ENCODE measurements around the gene CEP126.

Gene CEP126, protein sequence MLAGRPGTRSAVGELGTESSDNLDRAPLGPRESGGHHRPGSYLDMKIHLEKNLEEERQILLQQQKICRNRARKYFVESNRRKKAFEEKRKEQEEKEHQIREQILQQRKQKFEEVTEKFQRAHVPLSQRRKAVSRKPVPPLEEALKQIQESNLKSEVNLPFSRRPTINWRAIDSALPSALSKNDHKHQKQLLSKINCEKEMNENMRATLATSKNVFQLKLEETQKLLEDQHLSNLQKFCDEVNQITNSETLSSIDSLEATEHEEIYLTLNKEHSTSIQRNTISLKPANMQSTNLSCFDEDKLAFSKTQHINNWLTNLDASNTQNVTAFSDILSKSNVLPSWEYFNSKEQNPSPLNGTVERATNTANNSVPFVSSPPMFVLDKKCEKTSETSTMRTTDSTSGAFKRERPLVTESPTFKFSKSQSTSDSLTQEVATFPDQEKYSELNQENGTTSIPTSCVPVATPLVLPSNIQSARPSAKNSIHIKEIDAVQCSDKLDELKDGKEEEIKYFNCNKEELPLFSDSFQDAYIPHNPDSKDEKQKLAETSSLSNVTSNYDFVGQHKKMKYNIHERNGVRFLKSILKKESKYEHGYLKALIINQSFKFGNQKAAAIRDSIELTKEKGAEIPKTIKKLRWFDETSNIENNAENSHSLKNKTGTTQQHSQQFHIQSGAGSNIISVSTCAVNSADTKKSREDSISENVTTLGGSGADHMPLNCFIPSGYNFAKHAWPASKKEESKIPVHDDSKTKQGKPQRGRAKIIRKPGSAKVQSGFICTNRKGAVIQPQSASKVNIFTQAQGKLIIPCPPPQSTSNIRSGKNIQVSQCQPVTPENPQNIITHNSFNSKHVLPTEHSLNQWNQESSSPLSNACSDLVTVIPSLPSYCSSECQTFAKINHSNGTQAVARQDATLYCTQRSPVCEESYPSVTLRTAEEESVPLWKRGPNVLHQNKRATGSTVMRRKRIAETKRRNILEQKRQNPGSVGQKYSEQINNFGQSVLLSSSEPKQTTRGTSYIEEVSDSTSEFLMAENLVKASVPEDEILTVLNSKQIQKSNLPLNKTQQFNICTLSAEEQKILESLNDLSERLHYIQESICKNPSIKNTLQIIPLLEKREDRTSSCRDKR

DNA sequence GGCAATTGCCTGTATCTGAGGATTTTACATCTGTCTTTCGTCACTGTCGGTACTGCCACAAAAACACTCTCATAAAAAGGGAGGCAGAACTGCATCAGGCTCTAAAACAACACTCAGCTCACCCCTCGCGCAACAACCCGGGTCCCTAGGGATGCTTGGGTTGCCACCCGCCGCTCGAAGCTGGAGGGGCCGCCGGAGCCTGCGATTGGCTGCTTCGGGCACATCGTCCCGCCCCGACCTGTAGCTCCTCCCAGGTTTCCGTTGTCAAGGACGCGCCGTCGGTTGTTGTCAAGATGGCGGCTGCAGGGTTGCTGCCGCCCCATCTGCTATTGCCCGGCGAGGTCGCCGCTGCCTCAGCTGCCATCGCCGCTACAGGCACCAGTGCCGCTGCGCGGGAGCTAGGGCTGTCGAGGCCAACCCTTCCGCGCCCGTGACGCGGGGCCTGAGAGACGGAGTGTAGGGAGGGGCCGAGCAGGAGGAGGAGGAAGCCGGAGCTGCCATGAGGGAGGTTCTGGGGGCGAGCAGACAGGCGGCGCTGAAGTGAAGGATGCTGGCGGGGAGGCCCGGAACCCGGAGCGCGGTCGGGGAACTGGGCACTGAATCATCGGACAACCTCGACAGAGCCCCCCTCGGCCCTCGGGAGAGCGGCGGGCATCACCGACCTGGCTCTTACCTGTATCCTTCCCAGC lies at the start of gene CEP126:
Gene CEP126 (plus strand): TSS at position 273 of the 689 bp plus-strand sequence. CDS start 275 bp downstream, at position 548.
- DNase-seq (ENCODE audit: low read depth in 2 of 2) = peak; percentile 85 to 87

DNA sequence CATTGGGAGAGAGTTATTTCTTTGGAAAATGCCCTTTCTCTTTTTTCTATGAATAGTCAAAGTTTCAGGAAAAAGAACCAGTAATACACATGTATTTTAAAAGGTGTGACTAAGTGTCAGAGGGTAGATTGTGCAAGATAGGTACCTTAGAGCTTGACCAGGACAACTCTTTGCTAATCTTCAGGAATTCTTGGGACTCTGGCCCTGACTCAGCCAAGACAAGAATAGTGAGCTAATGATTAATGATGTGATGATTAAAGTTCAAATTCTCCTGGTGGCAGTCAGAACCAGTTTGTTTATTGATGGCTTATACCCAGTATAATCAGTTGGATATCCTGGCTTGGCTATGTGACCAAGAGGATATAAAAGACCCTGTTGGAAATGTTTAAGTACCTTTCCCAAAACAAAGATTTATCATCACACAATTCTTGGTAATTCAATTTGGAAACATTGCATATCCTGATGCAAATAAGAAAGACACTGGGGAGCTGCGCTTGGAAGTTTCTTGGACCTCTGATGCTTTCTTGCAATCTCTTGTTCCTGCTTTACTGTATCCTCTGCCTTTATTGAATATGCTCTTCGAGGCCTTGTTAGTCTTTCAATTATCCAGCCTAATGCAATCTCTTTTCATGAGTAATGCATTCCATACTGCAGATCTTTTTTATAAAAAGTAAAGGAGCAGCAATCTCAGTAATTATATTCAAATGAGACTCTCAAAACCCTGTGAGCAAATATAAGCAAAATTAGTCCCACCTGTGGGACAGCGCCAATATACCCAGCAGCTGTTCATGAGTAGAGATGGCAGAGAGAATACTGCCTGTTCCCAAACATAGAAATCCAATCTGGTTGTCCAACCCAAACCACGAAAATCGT lies 48.0 kb upstream of the CEP126 start:
- DNase-seq (ENCODE audit: low read depth in 2 of 2) = no peak

DNA sequence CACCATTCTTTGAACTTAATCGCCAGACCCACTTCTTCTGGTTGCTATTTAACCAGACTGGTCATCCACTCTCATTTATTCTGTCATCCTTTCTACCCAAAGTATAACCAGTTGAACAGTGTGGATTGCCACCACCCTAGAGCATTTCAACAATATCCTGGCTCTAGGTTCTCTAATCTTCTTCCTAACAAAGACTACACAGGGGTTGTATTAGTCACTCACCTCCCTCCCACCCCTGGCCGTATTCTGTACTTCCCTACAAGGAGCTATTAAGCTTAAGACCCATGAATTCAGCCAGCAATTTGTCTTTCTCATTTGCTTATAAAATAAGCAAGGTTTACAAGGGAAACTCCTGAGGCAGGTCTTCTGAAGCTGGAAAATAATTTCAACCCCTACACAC lies 46.9 kb upstream of the CEP126 start:
- no peak for DNase-seq (ENCODE audit: low read depth in 2 of 2)

DNA sequence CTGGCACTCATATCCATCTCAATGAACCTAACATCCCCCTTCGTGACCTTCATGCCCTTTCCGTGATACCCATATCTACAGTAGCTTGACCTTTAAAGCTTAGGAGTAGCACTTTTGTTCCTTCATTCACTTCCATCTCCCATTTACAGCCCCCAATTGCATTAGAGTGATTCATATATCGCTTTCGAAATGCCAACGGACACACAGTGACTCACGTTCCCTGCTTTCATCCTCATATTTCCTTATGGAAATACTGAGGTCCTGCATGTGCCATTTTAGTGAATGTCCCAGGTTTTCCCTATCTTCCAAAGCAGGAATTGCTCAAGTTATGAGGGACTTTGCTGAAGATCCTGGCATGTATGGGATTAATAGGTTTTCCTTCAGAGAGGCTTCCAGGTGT lies 44.3 kb upstream of the CEP126 start:
- no peak for DNase-seq (ENCODE audit: low read depth in 2 of 2)

DNA sequence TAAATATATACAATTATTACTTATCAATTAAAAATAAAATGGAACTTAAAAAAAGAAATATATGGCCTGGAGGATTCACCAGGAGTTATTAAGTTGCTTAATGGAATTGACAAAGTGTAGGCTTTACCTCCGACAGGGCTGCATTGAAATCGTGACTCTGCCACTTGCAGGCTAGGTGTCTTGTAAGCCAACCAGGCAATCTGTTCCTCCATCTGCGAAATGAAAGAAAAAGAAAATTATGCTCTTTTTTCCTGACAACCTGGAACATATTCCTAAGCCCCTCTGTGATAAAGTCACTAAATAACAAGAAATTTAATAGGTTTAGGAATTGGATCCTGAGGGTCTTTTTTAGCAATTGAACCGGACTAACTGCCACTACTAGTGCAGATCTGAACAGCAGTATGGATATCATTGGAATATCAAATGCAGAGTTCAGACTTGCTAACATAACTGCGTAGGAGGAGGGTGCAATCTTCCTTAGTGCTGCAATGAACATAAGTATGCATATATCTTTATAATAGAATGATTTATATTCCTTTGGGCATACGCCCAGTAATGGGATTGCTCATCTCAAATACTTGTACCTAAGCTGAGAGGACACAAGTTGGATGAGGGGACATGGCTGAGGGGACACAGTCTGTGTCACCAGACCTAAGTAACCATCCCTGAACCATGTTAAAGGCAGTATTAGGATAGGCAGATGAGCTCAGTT lies 42.5 kb upstream of the CEP126 start:
- no peak for DNase-seq (ENCODE audit: low read depth in 2 of 2)

DNA sequence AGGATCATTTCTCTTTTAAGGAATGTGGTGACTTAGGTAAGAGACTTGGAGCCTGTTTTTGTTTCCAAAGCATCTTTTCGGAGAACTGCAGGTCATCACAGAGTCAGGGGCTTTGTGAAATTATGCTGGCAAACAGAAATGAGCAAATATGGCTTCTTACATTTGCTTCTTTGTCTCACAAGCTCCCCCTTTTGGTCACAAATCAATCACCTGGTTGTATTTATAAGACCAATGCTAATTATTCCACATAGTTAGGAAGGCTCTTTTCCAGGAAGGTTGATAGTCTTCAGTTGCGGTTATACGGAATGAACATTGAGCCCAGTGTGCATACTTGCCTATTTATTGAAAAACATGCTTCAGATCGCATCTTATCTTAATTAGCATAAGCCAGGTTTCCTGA lies 34.6 kb upstream of the CEP126 start:
- DNase-seq (ENCODE audit: low read depth in 2 of 2) = no peak

DNA sequence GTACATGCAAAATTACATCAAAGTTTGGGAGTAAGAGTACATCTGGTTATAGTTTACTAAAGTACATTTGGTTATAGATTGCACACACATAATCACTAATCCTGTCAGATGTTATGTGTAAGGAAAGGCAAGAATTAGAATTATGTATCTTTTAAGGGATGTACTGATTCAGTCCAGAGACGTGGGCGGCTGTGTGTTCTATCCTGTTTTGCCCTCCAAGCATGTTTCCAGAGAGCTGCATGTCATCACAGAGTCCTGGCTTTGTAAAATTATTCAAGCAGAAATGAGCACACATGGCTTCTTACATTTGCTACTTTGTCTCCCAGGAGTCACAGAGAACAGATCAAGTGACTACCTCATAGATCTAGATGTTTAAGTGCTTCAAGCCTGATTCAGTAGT lies 33.2 kb upstream of the CEP126 start:
- DNase-seq (ENCODE audit: low read depth in 2 of 2) = no peak

DNA sequence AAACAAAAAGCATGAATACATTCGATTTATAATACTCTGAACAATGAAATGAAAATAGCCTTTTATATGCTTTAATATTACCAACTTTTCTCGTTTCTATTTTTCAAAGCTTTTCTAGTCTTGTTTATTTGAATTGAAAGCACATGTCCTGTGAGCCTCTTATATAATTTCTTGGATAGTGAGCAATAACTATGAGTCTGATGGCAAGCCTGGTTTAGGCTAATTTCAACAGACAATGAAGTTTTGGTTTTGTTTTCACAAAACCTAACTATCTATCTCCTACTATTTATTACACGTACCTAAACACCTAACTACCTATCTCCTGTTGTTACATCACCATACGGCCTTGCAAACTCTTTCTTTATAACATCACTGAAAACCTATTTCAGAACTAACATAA lies 29.2 kb upstream of the CEP126 start:
- no peak for DNase-seq (ENCODE audit: low read depth in 2 of 2)

DNA sequence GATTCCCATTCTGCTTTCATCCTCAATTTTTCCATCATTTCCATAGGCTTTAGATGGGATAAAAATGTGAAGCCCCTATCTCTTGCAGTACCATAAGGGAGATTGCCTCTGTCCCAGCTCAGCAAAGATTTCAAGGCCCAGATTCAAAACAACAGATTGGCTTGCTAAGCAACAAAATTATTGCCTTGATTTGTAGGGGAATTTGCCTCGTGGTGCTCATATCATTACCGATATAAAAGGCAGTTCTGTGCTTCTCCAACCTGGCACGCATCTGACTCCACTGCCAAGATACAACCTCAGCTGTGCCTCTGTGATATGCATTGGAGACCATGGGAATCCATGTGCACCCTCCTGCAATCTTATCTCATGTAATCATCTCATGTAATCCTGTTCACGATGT lies 25.0 kb upstream of the CEP126 start:
- no peak for DNase-seq (ENCODE audit: low read depth in 2 of 2)

DNA sequence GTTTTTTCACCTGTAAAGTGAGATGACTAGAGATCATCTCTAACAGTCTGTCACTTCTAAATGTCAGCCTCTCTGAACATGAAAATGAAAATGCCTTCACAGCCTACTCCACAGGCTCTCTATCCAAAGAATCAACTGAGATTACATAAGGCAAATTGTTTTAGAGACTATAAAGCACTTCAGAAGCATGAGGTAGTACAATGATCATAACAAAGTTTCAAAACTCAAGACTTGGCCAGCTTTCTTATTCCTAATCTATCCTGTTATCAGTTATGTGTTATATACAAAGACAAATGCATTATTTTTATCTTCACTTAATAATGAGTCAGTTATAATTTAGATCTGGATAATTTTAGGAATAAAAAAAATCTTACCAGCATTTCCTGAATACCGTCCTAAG lies 20.3 kb upstream of the CEP126 start:
- DNase-seq (ENCODE audit: low read depth in 2 of 2) = no peak

DNA sequence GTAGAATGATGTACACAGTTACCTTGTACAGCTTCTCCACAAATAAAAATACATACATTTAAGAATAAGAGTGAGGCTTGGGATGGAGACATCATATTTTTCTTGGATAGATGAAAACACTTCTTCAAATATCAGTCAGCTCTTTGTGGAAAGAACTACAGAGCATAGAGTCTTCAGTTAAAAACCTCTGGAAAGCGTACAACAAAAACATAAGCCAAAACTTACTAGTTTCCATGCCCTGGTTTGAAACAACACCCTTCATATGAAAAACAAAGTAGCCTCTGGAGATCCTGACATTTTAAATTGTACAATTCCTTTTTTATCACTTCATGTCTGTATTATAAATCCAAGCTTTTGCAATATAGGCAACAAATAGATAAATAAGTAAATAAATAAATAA lies 7.0 kb upstream of the CEP126 start:
- DNase-seq (ENCODE audit: low read depth in 2 of 2) = no peak

DNA sequence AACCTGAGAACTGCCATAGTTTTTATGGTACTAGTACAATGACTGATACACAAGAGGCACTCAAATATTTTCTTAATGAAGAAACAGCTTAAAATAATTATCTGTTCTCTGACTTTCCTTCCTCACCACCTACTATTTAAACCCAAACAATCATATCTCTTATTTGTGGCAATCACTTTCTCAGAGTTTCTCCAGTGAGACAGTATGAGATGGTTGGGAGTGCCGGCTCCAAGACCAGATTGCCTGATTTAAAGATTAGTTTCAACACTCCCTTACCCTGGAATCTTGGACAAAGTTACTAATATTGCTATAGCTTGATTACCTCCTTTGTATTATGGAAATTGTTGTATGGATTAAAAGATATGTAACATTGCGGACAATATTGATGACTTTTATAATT lies 5.7 kb upstream of the CEP126 start:
- no peak for DNase-seq (ENCODE audit: low read depth in 2 of 2)

DNA sequence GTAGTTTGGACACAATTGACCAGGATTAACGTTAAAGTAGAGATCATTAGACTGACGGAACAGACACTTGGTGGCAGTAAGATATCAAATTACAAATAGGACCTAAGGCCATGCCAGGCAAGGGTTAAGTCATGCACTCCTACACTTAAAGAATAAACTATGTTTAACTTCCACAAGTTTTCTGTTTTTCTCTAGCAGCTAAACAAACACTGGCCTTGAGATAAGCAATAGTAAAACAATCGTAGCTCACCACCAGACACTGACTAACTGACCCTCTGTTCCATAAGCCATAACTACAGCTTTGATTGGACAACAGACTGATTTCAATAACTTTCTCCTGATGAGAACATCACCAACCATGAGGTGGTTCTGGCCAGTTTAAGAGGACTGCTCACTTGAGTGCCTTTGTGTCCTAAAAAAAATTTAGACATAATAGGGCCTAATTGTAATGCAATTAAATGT lies 2.0 kb upstream of the CEP126 start:
- no peak for DNase-seq (ENCODE audit: low read depth in 2 of 2)

DNA sequence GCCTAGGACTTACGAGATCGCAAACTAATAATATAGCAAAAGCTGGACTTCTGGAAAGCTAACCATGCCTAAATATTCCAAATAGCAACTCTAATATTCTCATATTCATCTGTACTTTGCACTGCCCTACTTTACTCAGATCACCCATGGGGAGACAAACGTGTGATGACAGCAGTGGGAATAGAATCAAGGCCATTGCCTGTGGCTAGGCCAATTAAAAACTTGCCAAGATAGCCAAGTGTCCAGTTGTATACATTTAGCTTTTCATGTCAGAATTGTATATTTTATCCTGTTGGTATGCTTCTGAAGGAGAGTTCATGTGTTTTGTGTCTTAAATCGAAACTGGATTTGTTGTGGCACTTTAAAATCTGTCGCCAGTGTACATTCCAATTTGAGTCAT lies 1.2 kb upstream of the CEP126 start:
- no peak for DNase-seq (ENCODE audit: low read depth in 2 of 2)

DNA sequence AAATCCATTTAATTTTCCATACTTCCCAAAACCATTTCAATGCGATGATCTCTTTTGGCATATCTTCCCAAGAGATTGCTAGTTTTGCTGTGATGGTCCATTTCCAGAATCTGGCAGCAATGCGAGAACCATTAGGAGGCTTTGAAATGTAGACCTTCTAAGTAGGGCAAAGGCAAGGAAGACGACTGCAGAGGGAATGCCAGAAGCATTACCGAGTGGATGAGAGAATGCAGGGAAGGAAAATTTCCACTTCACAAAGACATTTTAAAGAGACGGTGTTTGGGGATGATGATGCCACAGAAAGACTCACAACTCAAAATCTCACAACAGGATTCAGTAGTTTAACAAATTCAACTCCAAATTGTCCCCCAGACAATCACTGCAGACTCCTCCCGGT lies 471 bp upstream of the CEP126 start:
- no peak for DNase-seq (ENCODE audit: low read depth in 2 of 2)

DNA sequence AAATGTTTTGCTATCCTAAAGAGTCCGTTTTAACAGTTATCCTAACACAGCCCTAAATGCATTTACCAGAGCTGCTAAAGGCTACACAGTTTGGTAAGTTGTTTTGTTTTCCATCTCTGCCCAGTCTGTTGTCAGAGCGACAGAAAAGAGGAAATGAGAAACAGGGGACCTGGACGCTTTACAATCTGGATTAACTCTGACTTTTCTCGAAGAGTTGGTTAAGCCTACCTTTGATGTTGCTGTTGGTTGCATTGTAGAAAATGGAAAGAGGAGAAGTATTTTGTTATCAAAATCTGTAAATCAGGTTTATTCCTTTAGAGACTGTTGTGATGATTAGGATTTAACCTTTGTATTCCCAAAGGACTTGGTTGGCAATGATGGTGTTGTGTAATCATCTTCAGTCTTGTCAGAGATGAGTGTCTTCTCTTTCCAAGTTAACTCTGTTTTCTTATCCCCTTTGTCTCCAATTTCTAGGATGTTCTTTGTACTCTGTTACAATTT lies 1.0 kb downstream of the CEP126 start:
- no peak for DNase-seq (ENCODE audit: low read depth in 2 of 2)

DNA sequence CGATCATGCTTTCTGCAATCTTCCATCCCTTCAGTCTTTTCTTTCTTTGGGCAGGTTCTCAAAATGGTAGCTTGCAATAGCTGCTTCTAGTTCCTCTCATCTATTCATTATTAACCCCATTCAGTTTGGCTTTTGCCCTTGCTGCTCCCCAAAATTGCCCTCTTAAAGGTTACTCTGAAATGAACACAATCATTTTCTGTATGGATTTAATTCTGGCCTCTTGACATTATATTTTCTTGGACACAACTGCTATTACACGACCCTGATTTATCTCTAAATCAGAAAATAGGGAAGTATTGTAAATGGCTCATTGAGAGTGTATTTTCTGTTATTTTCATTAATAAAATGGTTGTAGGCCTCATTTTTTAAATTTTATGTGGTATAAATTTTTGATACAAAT lies 1.6 kb downstream of the CEP126 start, which contains the start of gene ANGPTL5:
Gene ANGPTL5 (minus strand): TSS at position 101 of the 400 bp plus-strand sequence. CDS start 8,613 bp downstream, outside the sequence.
- no peak for DNase-seq (ENCODE audit: low read depth in 2 of 2)

DNA sequence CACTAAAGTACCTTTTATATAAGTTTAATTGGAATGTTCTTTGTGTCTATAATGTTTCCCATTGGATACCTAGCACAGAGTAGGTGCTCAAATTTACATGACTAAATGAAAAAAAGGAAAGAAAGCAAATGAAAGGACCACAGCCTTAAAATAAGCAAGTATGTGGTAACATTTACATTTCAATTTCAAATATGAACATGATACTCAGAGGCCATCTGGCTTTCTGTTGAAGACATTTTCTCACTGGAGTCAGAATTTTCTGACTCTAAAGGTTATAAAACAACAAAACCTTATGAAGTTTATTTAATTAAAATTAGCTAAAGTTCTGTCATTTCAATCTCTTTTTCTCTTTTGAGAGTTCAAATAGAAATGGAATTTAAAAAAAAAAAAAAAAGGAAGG lies 2.4 kb downstream of the CEP126 start:
- DNase-seq (ENCODE audit: low read depth in 2 of 2) = no peak

DNA sequence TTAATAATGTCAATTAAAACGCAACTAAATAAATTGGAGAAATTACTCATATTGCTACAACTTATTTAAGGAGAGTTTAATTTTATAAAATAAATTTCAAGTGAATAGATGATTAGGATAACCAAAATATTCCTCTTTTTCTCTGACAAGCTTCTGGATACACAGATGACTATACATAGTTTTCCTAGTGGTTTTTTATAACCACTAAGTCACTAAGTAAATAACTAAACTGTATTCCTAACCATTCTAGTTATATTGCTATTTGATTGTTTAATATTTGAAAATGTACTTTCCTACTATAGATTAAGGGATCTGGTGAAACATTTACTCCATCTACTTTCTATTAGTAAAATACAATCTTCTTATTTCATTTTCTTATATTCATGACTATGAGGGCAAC lies 6.2 kb downstream of the CEP126 start:
- no peak for DNase-seq (ENCODE audit: low read depth in 2 of 2)

DNA sequence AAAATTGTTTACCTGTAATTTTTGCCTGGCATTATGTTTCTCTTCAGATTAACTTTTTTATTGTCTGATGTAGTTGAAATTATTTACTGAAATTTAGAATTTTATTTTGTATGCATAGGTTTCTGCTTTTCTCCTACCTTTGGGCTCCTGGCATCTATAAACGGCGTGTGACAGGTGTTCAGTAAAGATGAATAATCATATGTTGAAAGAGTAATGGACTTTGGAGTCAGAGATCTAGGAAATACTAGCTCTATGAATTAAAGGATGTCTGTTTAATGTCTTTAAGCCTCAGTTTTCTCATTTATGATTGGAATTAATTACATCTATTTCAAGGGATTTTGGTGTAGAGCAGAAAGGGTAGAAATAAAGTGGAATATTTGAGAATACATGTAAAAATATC lies 8.7 kb downstream of the CEP126 start:
- DNase-seq (ENCODE audit: low read depth in 2 of 2) = no peak

All from stimulated activated CD8-positive, alpha-beta memory T cell treated with anti-CD3 and anti-CD28 coated beads, Interleukin-2, amount 100 ng/mL, for 1 hour (primary cell).